NCI-H2227 (cell line): ENCODE results near the gene CSTF1.
"Not testable (repeated sequence)": the region's sequence is repeated elsewhere in the genome, so short reads cannot be mapped to it uniquely, and the experiment has no call there.

Experiments
- DNase-seq: peaks from one replicate; lab custom pipeline; 2025; ENCODE audit not compliant: unreplicated experiment; lab: John Stamatoyannopoulos, UW

The CSTF1 gene

GRCh38 chr20:56403465-56403864 is 11.0 kb downstream of the CSTF1 start:
- no peak for DNase-seq

GRCh38 chr20:56405356-56405755 is 12.9 kb downstream of the CSTF1 start:
- DNase-seq = not testable (repeated sequence)

GRCh38 chr20:56406910-56407309 is 14.5 kb downstream of the CSTF1 start:
- no peak for DNase-seq

GRCh38 chr20:56409521-56409920 is 17.1 kb downstream of the CSTF1 start:
- DNase-seq = no peak

GRCh38 chr20:56409956-56410355 is 17.5 kb downstream of the CSTF1 start:
- no peak for DNase-seq

GRCh38 chr20:56411287-56411686 is 18.8 kb downstream of the CSTF1 start:
- DNase-seq = not testable (repeated sequence)

GRCh38 chr20:56411759-56412472 is 19.5 kb downstream of the CSTF1 start, which contains the start of gene CASS4:
CASS4 (plus strand) TSS chr20:56412260; CDS start chr20:56412459, 199 bp downstream.
- no peak for DNase-seq

- DNase-seq = no peak
These were observed 20.0 kb downstream of the CSTF1 start for GRCh38 chr20:56412473-56412790.

GRCh38 chr20:56412949-56413348 is 20.5 kb downstream of the CSTF1 start:
- no peak for DNase-seq

- DNase-seq = no peak
These were observed 22.7 kb downstream of the CSTF1 start for GRCh38 chr20:56414842-56415765.

- DNase-seq = no peak
These were observed 25.0 kb downstream of the CSTF1 start for GRCh38 chr20:56417402-56417801.

- DNase-seq = no peak
These were observed 25.5 kb downstream of the CSTF1 start for GRCh38 chr20:56417911-56418310.

GRCh38 chr20:56418385-56418861 is 26.0 kb downstream of the CSTF1 start:
- DNase-seq = no peak

GRCh38 chr20:56420028-56420427 is 27.6 kb downstream of the CSTF1 start:
- DNase-seq = no peak

GRCh38 chr20:56420940-56421688 is 28.7 kb downstream of the CSTF1 start:
- DNase-seq = no peak

GRCh38 chr20:56422076-56422823 is 29.8 kb downstream of the CSTF1 start:
- no peak for DNase-seq

- DNase-seq = no peak
These were observed 30.4 kb downstream of the CSTF1 start for GRCh38 chr20:56422824-56423189.

GRCh38 chr20:56423211-56423610 is 30.8 kb downstream of the CSTF1 start:
- no peak for DNase-seq

- DNase-seq = no peak
These were observed 31.4 kb downstream of the CSTF1 start for GRCh38 chr20:56423886-56424285.

- no peak for DNase-seq
These were observed 32.5 kb downstream of the CSTF1 start for GRCh38 chr20:56424931-56425330.

GRCh38 chr20:56426026-56426425 is 33.6 kb downstream of the CSTF1 start:
- no peak for DNase-seq
